GM10847 (cell line): Measurements from ENCODE around the gene BRINP2.

ENCODE experiments used
- POLR2A ChIP-seq: IDR thresholded peaks from 2 replicates; pipeline ENCODE4 v1.6.1; 2011; ENCODE audit not compliant: insufficient read length; ENCODE audit errors: extremely low read depth

The BRINP2 gene

DNA sequence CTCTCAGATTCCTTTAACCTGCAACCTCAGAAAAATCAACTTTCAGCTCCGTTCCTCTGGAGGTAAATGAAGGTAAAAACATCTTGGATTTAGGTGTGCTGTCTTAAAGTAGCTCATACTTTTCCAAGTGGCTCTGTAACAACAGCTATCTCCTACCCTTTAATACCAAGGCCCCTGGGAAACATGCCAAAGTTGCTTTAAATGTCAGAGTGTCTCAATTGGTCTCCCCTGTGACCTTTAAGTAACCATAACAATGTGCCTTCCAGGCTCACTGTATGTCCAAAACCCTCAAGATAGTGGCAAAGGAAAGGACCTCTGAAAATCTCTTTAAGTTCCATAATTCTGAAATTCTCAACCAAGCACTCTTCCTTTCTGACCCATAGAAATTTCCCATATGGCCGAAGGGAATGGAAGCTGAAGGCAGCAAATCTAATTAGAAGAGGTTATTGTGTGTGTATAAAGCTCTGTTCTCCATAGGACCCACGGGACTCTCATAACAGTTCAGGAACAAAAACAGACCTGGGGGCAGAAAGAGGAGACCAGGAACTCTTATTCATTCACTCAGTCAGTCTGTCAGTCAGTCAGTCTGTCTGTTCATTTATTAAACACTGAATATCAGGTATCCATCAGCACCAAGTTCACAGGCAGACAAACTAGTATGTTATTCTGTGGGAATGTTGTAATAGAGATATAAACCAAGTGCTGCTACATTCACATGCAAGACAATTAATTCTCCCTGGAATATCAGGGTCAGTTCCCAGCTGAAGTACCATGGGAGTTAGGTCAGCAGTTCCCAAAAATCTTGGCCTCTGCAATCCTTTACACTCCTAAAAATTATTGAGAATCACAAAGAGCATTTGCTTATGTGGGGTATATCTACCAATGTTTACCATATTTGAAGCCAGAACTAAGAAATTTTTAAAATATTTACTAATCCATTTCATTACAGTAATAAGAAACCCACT, 25.4 kb upstream of the BRINP2 start:
- TF ChIP-seq POLR2A: no peak

GRCh38 chr1:177146499-177146898, 24.3 kb upstream of the BRINP2 start:
- TF ChIP-seq POLR2A: no peak

DNA sequence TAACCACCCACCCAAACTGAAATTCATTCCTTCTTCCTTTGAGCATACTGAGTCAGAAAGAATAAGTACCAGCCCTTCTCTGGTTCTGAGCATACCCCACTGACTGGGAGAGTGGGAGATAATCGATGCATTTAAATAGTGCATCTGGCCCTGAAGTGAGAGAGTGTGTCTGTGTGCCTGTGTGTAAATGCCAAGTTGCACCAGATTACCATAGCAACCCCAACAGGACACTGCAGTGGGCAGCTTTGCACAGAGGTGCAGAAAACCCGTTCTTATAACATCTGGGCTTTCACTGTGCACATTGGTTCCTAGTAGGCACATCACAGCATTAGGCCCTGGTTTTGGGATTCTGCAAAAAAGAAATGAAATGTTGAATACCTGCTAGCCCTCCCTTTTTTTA, 8.5 kb upstream of the BRINP2 start:
- TF ChIP-seq POLR2A: no peak

- no peak for TF ChIP-seq POLR2A
These were observed 6.8 kb upstream of the BRINP2 start for GRCh38 chr1:177163844-177164379.

DNA sequence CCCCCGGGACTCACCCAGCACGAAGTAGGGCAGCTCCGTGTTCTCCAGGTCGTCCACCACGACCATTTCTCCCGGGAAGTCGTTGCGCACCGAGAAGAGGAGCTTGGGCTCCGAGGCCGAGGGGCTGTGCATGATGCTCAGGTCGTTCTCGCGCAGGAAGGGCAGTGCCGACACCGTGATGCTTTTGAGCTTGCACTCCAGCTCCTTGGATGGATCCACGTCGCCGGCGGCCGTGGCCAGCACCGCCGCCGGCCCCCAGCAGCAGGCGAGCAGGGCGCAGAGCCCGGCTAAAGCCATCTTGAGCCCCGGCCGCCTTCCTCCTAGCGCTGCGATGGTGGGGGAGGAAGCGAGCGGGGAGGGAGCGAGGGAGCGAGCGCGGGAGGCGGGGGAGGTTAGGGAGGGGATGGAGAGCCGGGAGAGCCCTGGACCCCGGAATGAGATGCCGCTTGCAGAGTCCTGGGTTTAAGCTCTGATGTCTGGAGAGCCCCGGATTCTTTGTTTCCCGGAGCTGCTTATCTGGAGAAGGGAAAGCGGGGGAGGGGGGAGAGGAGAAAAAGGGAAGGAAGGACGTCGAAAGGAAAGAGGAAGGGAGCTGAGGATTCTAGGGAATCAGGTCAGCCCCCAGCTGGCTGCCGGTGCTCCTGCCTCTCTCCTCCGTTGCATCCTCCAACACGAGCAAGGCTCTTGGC, 6.2 kb upstream of the BRINP2 start, which contains the start of gene ASTN1:
TSS of gene ASTN1 (minus strand) at position 333 of the 689 bp plus-strand sequence. CDS start at position 297, 36 bp downstream.
- no peak for TF ChIP-seq POLR2A

- no peak for TF ChIP-seq POLR2A
These were observed 5.7 kb upstream of the BRINP2 start for GRCh38 chr1:177165069-177165439.

- TF ChIP-seq POLR2A: no peak
These were observed 872 bp downstream of the BRINP2 start for GRCh38 chr1:177171536-177172123.

DNA sequence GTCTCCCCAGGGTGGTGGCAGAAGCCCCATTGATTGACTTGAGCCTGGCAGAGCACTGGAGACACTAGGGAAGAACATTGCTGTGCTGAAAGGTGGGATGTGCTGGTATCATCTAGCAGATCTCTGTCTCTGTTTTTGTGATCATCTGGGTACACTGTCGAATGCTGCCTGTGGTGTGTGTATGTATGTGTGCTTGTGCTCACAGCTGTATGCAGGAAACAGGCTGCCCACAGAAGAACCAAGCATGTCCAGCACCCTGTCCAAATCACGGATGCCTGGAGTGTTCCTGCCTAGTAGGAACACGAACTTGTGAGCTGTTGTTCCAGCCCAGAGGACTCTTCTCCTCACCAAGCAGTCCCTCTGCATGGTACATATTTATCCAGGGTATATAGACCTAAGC, 1.5 kb downstream of the BRINP2 start:
- no peak for TF ChIP-seq POLR2A

DNA sequence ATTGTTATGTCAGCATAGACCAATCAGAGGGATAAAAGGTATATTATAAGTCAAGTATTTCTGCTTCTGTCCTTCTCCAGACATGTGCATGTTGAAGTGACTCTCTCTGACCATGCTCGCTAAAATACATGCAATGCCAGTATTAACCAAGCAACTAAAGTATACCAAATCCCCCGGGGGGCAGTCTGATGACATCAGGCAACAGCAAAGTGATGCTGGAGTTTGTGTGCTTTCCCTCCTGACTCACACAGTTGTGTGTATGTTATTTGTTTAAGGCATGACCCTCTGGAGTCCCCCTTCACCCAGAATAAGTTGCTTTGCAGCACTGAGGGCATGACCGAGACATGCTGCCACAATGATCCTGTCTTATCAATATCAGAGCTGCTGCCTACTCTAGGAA, 2.1 kb downstream of the BRINP2 start:
- no peak for TF ChIP-seq POLR2A

GRCh38 chr1:177173976-177174375, 3.2 kb downstream of the BRINP2 start:
- no peak for TF ChIP-seq POLR2A

DNA sequence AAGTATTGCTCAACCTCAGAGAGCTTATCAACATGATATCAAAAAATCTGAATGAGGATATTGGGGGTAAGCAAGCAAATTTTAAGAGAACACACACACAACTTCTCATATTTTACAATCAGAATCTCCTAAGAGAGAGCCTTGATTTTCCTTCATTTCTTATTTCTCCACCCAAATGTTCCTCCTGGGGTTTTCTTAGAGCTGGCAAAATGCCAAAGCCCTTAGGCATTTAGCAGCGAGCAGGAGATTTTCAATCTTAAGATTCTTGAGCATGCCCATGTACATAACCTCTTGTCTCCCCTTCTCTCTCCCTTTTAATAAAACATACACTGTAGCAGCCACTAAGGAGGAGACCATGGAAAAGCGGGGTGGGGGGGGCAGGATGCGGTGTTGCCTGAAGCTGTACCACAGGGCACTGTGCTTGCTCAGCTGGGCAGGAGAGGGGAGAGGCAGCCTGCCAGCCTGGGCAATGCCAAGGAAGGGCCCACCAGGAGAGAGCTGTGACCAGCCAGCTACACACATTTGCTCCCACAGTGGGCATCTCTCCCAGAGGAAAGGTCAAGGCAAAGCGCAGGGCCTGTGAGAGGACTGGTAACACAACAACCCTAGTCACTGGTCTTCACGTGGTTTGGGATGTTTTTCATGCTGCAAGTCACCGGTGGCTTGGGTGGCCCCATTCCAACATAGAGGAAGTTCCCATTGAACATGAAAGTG, 4.3 kb downstream of the BRINP2 start:
- TF ChIP-seq POLR2A: no peak

- no peak for TF ChIP-seq POLR2A
These were observed 10.5 kb downstream of the BRINP2 start for GRCh38 chr1:177181280-177181630.

- no peak for TF ChIP-seq POLR2A
These were observed 11.0 kb downstream of the BRINP2 start for GRCh38 chr1:177181631-177182291.

DNA sequence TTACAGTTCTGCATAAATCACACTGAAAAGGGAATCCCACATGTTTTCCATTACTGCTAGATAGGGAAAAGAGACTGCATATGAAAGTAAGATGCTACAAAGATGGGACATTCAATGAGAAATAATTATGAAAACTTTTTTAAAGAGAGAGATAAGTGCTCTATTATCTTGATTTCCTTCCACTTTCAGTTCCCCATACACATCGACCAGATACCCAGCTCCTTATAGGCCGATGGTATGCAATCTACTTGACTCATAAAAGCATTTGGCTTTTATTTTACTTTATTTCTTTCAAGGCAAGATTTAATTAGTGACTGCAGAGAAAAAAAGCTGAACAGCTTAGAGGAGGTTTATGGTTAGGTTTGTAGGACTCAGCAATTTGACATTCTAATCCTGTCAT, 13.1 kb downstream of the BRINP2 start:
- TF ChIP-seq POLR2A: no peak
